Fibroblast of skin of scalp (primary cell): ENCODE results near the gene SMPDL3B. TPM values are rescaled to one million over a fixed set of nuclear protein-coding genes. Genes with fewer than 3 reads are reported as not detected.

Source experiments
- DNase-seq: peaks from one replicate; pipeline ENCODE4 v3.0.0-alpha.2; 2013
- polyA plus RNA-seq, 2 experiments: library from polyadenylated mRNA; unstranded; fragments of 120-200 nt; gene quantifications; one replicate each; pipeline ENCODE4 v1.2.1, GENCODE V29; 2013; ENCODE audit not compliant: insufficient read length in 2 of 2

Gene SMPDL3B
- polyA plus RNA-seq (2013, experiment 1 of 2; ENCODE audit: insufficient read length), result not detected
- 0.16 TPM for polyA plus RNA-seq (2013, experiment 2 of 2; ENCODE audit: insufficient read length)

GRCh38 chr1:27934818-27935549, at the start of gene SMPDL3B:
TSS of gene SMPDL3B (plus strand) at chr1:27935000. CDS start at chr1:27935184, 184 bp downstream.
- DNase-seq, result no peak

GRCh38 chr1:27885114-27885528, 49.7 kb upstream of the SMPDL3B start:
- DNase-seq, result no peak

GRCh38 chr1:27885621-27886352, 49.0 kb upstream of the SMPDL3B start:
- no peak for DNase-seq

- DNase-seq, result no peak
These were observed 48.5 kb upstream of the SMPDL3B start for GRCh38 chr1:27886353-27886679.

GRCh38 chr1:27886744-27887143, 48.1 kb upstream of the SMPDL3B start:
- no peak for DNase-seq

GRCh38 chr1:27887215-27888021, 47.4 kb upstream of the SMPDL3B start:
- no peak for DNase-seq

- no peak for DNase-seq
These were observed 45.3 kb upstream of the SMPDL3B start for GRCh38 chr1:27889506-27889905.

GRCh38 chr1:27891196-27891889, 43.5 kb upstream of the SMPDL3B start:
- DNase-seq, result no peak

- DNase-seq, result no peak
These were observed 40.3 kb upstream of the SMPDL3B start for GRCh38 chr1:27894521-27894920.

- DNase-seq, result no peak
These were observed 28.0 kb upstream of the SMPDL3B start for GRCh38 chr1:27906759-27907158.

GRCh38 chr1:27912429-27912828, 22.4 kb upstream of the SMPDL3B start:
- DNase-seq, result no peak

GRCh38 chr1:27915082-27915575, 19.7 kb upstream of the SMPDL3B start:
- no peak for DNase-seq

GRCh38 chr1:27922272-27922671, 12.5 kb upstream of the SMPDL3B start:
- no peak for DNase-seq

- no peak for DNase-seq
These were observed 6.4 kb upstream of the SMPDL3B start for GRCh38 chr1:27928216-27928954.

GRCh38 chr1:27931184-27931583, 3.6 kb upstream of the SMPDL3B start:
- no peak for DNase-seq

- DNase-seq, result no peak
These were observed 3.0 kb upstream of the SMPDL3B start for GRCh38 chr1:27931759-27932158.

GRCh38 chr1:27935721-27936120, 921 bp downstream of the SMPDL3B start:
- DNase-seq, result no peak

GRCh38 chr1:27936370-27936769, 1.6 kb downstream of the SMPDL3B start:
- no peak for DNase-seq

GRCh38 chr1:27937524-27937836, 2.7 kb downstream of the SMPDL3B start:
- no peak for DNase-seq

GRCh38 chr1:27938488-27938887, 3.7 kb downstream of the SMPDL3B start:
- DNase-seq, result no peak

GRCh38 chr1:27940297-27940696, 5.5 kb downstream of the SMPDL3B start:
- DNase-seq, result peak; percentile 46
